Left hindlimb (tissue), 1 donor: ENCODE results near the gene DNAH3.
"Not testable (repeated sequence)": the region's sequence is repeated elsewhere in the genome, so short reads cannot be mapped to it uniquely, and the experiment has no call there.

Experiments
- DNase-seq: peaks from one replicate; pipeline ENCODE4 v3.0.0-alpha.2; 2018

Gene DNAH3

DNA sequence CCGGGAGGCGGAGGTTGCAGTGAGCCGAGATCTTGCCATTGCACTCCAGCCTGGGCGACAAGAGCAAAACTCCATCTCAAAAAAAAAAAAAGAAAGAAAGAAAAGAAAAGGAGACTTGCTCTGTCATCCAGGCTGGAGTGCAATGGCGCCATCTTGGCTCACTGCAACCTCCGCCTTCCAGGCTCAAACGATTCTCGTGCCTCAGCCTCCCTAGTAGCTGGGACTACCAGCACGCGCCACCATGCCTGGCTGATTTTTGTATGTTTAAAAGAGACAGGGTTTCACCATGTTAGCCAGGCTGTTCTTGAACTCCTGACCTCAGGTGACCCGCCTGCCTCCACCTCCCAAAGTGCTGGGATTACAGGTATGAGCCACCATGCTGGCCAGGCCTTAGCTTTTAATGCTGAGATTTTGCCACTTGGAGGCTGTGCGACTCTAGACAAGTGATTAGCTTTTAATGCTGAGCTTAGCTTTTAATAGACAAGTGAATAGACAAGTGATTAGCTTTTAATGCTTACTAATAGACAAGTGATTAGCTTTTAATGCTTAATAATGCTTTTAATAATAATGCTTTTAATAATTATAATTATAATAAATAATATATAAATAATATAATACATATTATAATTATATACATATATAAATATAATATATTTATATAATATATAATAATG lies 17.4 kb upstream of the DNAH3 start:
- DNase-seq, result no peak

DNA sequence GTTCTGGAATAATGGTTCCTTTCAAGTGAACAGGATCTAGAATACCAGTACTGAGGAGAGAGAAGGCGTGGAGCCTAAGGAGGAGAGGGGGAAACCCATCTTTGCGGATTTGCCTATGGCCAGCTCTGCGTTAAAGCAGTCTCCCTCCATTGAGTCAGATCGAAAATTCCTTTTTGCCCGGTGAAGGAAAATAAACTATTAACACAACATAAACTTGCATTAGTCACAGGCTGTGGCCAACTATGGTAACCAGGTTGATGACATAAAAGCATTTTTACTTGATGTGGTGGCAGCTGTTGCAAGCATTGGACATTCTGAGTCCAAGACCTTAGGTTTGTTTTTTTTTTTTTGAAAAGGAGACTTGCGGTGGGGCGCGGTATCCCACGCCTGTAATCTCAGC lies 16.7 kb upstream of the DNAH3 start:
- DNase-seq, result no peak

DNA sequence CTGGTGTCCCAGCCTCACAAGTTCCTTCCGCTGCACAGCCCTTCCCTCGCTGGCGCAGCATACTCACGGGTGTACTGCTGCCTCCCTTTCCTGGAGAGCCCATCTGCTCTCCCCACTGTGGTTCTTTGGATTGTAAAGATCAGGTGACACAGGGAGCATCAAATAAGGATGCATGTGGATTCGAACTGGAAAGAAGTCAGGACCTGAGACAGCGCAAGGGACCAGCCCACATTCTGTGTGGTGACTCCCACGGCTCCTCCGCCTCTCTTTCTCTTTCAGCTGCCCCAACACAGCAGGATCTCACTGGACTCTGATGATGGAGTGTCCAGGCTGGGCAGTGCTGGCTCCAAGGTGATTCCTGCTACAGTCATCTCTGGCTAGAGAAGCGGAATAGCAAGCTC lies 15.9 kb upstream of the DNAH3 start:
- DNase-seq, result no peak

DNA sequence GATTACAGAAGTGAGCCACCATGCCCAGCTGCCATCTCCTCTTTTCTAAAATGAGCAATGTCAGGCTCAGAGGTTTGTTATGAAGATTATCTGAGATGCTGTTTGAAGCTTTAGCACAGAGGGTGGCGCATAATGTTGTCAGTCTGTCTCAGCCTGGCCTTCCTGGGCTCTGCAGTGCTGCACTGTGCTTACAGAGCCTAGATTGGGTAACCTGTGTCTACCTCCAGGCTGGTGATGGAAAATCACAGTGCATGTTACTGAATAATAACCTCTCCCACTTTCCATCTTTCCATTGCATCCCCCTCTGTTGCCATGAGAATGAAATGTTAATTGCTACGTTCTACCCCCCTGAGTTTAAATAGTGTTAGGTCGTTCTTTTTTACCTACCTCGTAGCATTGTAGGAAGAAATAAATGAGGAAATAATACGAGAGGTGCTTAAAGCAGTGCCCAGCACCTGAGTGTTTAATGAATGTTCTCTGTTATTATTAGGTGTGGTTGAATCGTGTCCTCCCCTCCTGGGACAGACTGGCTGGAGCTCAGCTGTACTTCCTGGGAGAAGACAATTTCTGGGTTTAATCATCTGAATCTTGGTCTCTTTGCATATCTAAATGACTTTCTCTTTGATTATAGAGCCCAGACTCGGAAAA lies 14.0 kb upstream of the DNAH3 start:
- DNase-seq, result no peak

DNA sequence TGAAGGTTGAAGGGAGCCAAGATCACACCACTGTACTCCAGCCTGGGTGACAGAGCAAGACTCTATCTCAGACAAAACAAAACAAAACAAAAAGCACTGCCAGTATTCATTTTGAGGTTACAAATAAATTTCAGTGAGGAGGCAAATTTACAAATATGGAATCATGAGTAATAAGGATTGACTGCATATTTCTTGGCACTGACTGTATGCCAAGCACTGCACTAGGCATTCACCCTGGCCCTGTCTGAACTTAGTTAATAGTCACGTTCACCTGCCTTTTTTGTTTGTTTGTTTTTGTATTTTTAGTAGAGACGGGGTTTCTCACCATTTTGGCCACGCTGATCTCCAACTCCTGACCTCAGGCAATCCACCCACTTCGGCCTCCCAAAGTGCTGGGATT lies 12.9 kb upstream of the DNAH3 start:
- no peak for DNase-seq

DNA sequence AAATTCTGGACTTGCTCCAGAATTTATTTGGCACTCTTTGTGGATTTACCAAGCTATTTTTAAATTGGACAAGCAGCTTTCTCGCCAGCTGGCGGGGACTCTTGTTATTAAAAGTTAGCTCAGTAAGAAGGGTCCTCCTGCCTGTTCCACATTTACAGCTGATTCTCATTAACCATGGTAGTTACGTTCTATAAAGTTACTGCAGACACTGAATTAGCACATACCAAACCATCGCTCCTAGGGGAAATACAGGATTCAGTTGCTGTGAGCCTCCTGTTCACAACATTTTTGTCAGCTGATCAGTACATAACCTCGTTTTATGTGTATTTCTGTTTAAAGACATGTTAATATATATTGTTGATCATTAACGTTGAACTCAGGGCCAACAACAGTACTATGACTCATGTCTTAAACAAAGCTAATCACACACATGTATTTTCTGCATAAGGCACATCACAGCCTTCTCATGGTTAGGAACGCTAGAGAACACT lies 12.1 kb upstream of the DNAH3 start:
- DNase-seq, result no peak

DNA sequence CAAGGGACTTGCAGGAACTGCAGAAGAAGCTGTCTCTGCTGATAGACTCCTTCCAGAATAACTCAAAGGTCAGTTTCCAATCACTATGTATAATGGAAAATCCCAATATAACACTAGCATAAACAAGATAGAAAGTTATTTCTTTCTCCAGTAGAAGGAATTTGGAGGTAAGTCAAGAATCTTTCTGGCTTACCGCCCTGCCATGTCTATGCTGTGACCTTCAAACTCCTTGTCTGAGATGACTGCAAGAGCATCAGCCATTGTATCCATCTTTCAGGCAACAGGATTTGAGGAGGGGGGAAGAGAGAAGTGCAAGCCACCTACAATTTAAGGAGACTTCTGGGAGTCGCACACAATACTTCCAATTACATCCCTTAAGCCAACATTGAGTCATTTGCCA lies 10.6 kb upstream of the DNAH3 start:
- no peak for DNase-seq

DNA sequence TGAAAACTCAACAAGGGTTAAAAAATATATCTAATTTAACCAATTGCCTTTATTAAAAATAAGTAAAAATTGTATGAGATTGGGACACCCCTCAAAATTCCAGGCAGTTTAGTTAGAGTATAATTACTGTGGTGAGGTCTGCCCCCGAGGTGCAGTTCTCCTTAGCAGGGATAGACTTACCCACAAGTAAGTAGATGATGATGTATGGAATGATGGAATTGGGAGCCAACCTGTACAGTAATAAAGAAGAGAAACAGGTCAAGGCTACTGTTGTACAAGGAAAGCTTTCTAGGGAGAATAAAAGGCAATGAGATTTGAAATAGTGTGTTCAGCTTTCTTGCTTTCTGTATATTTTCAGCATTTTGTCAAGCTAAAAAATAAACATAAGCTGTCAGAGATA lies 9.6 kb upstream of the DNAH3 start:
- DNase-seq, result no peak

DNA sequence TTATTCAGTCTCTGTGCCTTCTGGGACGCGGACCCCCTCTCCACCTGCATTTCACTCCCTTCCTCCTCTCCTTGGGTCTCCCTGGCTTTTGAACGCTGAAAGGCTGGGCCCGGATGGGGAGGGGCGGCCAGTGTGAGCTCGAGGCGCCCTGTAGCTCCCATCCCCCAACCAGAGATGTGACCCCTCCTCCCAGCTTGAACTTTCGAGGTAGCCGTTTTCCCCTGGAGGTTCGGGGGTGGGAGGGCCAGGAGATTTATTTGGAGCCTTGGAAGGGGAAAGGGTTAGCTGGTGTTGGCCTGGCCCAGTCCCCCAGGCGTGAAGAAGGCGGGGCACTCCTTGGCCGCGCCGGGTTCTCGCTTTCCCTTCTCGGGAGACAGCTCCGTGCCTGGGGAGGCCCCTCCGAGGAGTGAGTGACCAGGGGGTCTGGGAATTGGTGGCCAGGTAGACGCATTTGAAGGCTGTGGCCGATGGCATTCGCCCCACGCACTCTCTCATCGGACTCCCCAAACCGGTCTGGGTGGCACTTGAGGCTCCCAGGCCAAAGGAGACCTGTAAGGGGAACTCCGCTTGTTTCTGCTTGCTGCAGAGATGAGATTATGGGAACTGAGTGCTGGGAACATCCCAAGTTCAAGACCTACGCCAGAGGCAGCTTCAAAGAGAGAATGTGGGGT lies 8.8 kb upstream of the DNAH3 start:
- DNase-seq, result peak; percentile 57

DNA sequence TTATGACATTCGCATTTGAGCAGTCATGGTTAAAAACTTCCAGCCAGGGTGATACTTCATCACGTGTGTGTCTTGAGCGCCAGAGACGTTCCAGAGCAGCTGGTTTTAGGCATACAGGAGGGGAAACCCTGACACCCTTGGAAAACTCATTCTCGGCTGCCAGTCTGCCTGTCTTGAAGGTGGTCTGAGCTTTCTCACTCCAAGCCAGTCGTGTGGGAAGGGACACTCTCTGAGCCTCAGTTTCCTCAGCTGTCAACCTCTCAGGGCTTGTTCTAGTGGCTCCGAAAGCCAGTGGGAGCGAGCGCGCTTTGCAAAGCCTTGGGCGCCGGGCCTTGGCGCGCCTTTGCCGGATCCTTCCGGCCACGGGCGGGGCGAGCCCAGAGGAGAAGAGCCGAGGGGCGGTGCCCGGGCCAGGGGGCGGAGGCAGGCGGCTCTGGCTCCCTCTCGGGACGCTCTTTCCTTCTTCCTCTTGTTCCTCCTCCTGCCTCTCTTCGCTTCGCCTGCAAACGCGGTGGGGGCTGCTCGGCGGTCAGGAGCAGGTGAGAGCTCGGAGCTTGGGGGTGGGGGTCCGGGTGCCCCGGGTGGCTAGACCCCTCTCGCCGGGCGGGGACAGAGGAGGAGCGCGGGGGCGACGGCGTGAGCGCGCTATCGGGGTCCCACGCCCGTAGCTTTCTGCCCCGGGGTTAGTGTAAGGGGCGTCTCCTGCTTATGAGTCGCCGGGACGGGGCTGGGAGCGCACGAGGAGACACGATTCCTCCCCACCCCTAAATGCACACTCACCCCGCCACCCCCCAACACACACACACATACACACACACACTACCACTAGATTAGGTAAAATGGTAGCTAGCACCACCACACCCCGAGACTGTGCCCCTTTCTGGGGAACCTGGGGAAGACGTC lies 7.8 kb upstream of the DNAH3 start, which contains the start of gene LDAF1:
TSS of gene LDAF1 (plus strand) at position 467 of the 903 bp plus-strand sequence. CDS start 2,509 bp downstream, outside the sequence.
- peak; percentile 84 for DNase-seq

DNA sequence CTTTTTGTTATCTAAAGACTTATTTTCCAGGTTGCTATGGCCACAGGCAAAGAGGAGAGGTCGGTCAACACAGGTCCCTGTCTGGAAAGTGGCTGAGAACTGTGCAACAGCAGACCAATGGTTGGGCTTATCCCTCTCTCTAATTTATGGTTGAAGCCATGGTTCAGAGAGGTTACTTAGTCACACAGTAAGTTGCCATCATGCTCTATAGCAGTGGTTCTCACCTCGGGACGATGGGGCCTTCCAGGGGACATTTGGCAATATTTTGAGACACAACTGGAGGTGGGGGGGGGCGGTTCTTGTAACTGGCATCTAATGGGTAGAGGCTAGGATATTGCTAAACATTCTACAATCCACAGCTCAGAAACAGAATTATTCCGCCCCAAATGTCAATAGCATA lies 7.0 kb upstream of the DNAH3 start:
- no peak for DNase-seq

DNA sequence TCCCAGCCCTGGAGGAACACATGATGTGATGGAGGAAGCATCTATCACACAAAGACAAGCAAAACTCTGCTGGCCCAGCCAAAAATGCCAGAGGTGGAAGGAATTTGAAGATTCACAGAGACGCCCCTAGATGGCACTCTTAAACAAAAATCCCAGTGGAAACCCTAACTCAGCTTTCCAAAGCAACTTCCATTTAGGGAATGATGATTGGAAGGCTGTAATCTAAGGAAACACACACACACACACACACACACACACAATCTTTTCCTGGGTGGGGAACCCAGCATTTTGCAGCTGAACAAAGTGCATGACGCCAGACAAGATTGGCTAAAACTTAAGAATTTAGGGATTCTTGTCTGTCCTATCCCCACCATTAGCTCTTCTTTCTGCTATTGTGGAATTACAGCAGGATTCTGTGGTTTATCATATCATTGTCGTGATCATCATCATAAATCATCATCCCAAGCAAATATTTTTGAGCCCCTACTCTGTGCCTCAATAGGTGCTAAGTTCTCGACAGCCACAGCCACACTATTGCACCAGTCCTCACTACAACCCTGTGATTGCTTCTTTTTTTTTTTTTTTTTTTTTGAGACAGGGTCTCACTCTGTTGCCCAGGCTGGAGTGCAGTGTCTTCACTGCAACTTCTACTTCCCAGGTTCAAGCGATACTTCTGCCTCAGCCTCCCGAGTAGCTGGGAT lies 6.3 kb upstream of the DNAH3 start:
- peak; percentile 62 for DNase-seq

DNA sequence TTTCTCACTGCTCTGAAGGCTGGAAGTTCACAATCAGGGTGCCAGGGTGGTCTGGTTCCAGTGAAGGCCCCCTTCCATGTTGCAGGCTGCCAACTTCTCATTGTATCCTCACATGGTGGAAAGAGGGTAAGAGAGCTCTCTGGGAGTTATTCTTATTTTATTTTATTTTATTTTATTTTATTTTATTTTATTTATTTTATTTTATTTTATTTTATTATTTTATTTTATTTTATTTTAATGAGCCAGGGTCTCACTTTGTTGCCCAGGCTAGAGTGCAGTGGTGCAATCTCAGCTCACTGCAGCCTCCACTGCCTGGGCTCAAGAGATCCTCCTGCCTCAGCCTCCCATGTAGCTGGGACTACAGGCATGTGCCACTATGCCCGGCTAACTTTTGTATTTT lies 5.4 kb upstream of the DNAH3 start:
- DNase-seq, result not testable (repeated sequence)

DNA sequence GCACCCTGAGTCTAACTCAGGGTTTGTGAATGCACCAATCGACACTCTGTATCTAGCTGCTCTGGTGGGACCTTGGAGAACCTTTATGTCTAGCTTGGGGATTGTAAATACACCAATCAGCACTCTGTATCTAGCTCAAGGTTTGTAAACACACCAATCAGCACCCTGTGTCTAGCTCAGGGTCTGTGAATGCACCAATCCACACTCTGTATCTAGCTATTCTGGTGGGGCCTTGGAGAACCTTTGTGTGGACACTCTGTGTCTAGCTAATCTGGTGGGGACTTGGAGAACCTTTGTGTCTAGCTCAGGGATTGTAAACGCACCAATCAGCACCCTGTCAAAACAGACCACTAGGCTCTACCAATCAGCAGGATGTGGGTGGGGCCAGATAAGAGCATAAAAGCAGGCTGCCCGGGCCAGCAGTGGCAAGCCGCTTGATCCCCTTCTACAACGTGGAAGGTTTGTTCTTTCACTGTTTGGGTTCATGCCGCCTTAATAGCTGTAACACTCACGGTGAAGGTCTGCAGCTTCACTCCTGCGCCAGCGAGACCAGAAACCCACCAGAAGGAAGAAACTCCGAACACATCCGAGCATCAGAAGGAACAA lies 2.6 kb upstream of the DNAH3 start:
- not testable (repeated sequence) for DNase-seq

DNA sequence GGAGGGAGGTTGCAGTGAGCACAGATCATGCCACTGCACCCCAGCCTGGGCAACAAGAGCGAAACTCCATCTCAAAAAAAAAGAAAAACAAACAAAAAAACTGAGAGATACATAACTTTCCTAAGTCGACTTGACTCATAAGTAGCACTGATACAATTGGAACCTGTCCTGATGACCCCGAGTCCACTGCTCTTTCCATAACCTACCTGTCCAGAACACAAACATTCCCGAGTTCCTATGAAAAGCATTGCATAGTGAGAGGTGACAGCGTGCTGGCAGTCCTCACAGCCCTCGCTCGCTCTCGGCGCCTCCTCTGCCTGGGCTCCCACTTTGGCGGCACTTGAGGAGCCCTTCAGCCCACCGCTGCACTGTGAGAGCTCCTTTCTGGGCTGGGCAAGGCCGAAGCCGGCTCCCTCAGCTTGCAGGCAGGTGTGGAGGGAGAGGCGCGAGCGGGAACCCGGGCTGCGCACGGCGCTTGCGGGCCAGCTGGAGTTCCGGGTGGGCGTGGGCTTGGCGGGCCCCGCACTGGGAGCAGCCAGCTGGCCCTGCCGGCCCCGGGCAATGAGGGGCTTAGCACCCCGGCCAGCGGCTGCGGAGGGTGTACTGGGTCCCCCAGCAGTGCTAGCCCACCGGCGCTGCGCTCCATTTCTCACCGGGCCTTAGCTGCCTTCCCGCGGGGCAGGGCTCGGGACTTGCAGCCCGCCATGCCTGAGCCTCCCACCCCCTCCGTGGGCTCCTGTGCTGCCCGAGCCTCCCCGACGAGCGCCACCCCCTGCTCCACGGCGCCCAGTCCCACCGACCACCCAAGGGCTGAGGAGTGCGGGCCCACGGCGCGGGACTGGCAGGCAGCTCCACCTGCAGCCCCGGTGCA lies 1.7 kb upstream of the DNAH3 start:
- not testable (repeated sequence) for DNase-seq

DNA sequence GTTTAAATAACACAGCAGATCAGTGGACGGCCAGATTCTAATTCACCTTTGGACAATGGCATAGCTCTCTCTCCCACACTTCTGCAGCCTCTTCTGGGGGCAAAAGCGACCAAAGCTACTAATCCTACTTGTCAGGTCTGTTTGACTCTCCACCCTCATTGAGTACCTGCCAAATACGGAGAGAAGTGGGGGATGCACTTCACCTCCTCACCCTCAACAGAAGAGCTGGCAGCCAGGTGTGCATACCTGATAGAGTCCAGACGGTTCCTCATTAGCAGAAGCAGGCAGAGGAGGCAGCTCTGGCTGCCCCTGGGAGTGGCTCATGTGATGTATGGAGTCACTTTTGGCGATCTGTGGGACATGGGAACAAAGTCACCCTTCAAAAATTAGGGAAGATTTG lies 4.9 kb downstream of the DNAH3 start:
- no peak for DNase-seq

DNA sequence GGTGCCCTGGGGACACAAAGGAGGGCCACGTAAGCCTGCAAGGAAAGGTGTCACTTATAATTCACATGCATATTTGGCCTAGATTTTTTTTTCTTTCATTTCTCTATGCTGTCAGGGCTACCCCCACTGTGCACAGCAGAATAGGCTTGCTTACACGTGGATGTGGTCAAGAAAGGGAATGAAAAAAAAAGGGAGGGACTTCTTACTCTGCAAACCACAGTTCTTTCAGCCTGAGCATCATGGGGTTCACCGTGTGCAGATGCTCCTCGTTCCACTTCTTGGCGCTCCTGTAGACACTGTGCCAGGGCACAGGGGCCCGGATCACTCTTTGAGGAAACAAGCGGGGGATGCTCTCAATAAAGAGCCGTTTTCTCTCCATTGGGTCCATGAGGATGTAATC lies 16.6 kb downstream of the DNAH3 start:
- no peak for DNase-seq

DNA sequence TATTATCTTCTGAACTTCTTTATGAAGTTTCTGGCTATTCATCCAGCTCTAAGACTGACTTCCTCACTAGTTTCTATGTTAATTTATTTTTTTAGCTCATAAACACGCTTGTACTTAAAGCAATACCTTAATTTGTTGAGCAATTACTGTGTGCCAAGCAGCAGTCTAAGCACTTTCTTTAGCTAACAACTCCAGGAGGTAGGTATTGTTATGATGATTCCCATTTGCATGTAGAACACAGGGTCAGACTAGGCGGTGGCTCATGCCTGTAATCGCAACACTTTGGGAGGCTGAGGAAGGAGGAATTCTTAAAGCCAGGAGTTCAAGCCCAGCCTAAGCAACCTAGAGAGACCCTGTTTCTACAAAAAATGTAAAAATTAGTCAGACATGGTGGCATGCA lies 19.8 kb downstream of the DNAH3 start:
- no peak for DNase-seq

DNA sequence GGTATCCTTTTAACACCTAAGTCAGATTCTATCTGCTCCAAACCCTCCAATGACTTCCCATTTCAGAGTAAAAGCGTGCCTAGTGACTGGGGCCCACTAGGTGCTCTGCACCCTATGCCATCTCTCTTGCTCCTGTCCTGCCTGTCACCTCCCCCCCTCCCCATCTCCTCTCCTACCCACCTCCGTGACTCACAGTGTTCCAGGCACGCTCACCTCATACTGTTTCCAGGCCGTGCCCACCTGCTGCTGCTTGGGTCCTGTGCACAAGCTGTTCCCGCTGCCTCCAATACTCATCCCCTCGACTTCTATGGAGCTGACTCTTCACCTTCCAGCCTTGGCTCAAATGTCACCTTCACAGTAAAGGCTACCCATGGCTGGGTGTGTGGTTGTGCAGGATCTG lies 21.7 kb downstream of the DNAH3 start:
- no peak for DNase-seq

DNA sequence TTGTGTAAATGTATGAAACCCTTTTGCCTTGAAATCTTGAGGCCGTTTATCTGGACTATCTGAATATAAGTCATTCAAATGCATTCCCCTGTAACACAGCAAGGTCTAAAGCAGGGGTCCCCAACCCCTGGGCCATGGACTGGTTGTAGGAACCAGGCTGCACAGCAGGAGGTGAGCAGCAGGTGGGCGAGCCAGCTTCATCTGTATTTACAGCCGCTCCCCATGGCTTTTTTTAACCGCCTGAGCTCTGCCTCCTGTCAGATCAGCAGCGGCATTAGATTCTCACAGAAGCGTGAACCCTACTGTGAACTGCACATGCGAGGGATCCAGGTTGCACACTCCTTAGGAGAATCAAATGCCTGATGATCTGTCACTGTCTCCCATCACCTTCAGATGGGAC lies 24.1 kb downstream of the DNAH3 start:
- DNase-seq, result no peak

DNA sequence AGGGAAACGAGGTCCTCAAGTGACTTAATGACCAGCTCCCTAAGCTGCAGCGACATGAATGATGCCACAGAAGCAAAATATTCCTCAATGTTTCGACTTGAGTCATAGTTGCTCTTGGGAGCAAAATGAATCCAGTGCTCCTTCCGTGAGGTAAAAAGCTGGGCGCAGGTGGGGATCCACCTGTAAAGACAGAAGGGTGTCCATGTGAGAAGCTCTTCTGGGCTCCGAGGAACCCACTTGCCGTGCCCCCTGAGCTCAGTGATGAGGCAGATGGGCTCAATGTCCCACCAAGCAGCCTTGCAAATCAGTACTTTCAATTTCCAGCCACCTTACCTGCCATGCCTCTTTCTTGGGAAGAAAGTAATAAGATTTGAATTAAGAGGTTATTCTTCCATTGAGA lies 25.5 kb downstream of the DNAH3 start:
- DNase-seq, result no peak
